Kidney (tissue), 14 donors: ENCODE results near the gene VAMP3. TPM values are rescaled to one million over a fixed set of nuclear protein-coding genes. Genes with fewer than 3 reads are reported as not detected.
A peak's percentile ranks its signal among the peaks of the same experiment; 100 is the strongest.

Source experiments
- DNase-seq, 5 donors: peaks; one replicate each; pipeline ENCODE4 v3.0.0-alpha.2; 2013 to 2020
- FAIRE-seq: peaks from 2 replicates; lab custom pipeline; 2012; peaks lifted over from hg19 to GRCh38; lab: Jason Lieb, UNC
- H3K27ac ChIP-seq, 2 donors: one replicate each; pipeline ENCODE4 v1.7.0; 2013; ENCODE audit warnings: low read depth in 2 of 2, low read length in 2 of 2, inconsistent platforms in 1 of 2
- H3K27me3 ChIP-seq: one replicate; pipeline ENCODE4 v1.7.1; 2013; ENCODE audit warnings: low read length, inconsistent platforms; ENCODE audit not compliant: control insufficient read depth, insufficient read depth
- H3K36me3 ChIP-seq, 3 donors: one replicate each; pipeline versions ENCODE4 v1.7.0 to v1.7.1; 2013; ENCODE audit warnings: low read length in 3 of 3, control low read depth in 1 of 3, inconsistent platforms in 1 of 3; ENCODE audit not compliant: insufficient read depth in 3 of 3, control insufficient read depth in 2 of 3
- H3K4me1 ChIP-seq, 3 donors: one replicate each; pipeline versions ENCODE4 v1.7.0 to v1.7.1; 2013; ENCODE audit warnings: low read length in 3 of 3, inconsistent platforms in 1 of 3, low read depth in 1 of 3; ENCODE audit not compliant: control insufficient read depth in 2 of 3, insufficient read depth in 2 of 3
- H3K4me3 ChIP-seq, 3 donors: one replicate each; pipeline versions ENCODE4 v1.7.0 to v1.8.1; 2013; ENCODE audit warnings: low read length in 3 of 3, control low read depth in 1 of 3, inconsistent platforms in 1 of 3
- H3K9ac ChIP-seq, 3 donors: one replicate each; pipeline versions ENCODE4 v1.7.0 to v1.7.1; 2013; ENCODE audit warnings: low read length in 3 of 3, control low read depth in 1 of 3, inconsistent platforms in 1 of 3
- H3K9me3 ChIP-seq, 3 donors: one replicate each; pipeline versions ENCODE4 v1.7.0 to v1.7.1; 2013; ENCODE audit warnings: low read length in 3 of 3, control low read depth in 1 of 3, inconsistent platforms in 1 of 3; ENCODE audit not compliant: control insufficient read depth in 2 of 3, insufficient read depth in 1 of 3
- CTCF ChIP-seq: IDR thresholded peaks from 3 replicates; pipeline ENCODE4 v1.5.1; 2012; ENCODE audit warnings: mild to moderate bottlenecking, moderate library complexity, borderline replicate concordance; ENCODE audit not compliant: insufficient read depth; ENCODE audit errors: extremely low read depth
- intact Hi-C: fragments of 100-400 bp; cut with DNase I; formaldehyde crosslinking; loops from one replicate; pipeline ENCODE4 v1.11.1; 2022
- polyA plus RNA-seq: library from polyadenylated mRNA; stranded (reverse); fragments of 350-450 nt; fragmentation: Illumina TruSeq; extraction: RNeasy Lipid Tissue Mini Kit (QIAGEN cat#74804); gene quantifications from one replicate; pipeline ENCODE4 v1.2.3, GENCODE V29; 2014; ENCODE audit warnings: low read depth, low replicate concordance; ENCODE audit not compliant: insufficient read depth
- total RNA-seq: library from RNA; stranded (reverse); fragmentation: NEBNext Ultra II Directional; extraction: Animal tissue kit (Norgen Biotek cat#: 25700); gene quantifications from one replicate; pipeline ENCODE4 v1.2.1, GENCODE V29; 2021
- donor health status: control.
- donor health status: control.
- donor health status: control.
- donor health status: control.
- donor health status: control.
- donor health status: DM: yes; HTN: yes; CAD: no.
- donor health status: Normal renal cell carcinoma (clear cell type).

The VAMP3 gene
- total and polyA plus RNA-seq, 2 donors from 2014 or later, result 69.7 to 93.8 TPM

DNA sequence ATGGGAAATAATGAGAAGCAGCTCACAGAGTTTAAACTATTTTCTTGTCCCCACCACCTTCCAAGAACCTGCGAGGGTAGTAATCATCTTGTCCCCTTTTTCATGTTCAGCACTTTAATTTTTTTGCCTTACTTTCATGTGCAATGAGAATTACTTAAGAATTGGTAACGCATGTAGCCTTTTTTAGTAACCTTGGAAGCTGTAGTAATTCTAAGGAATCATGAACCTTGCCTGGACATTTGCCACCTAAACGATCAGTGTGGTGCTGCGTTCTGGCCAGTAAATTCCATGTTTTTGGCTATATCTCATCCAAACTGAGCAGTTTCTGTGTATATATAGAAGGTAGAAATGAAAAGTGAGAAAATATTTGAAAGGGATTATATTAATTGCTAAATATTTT, 3.9 kb upstream of the VAMP3 start:
- H3K4me3 ChIP-seq, result no peak overlapping the region
- intact Hi-C loops, result no loop called here

DNA sequence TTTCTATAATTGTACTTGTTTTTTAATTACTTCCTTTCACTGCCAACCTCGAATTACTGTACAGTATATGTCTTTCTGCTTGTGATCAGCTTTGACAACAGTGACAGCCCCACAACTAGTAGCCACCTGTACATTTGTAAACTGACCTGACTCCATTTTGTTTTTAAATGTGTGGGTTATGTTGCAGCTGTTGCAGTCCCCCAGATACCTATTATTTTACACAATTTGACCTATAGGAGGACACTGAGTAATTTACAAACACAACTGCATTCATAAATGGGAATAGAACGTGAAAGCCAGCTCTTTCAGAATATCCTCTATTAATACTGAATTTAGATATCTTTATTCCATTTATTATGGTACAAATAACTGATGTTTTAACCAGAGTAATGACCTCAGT, 2.5 kb upstream of the VAMP3 start:
- intact Hi-C loops, result no loop called here
- no peak for TF ChIP-seq CTCF
- no peak overlapping the region for H3K9ac ChIP-seq
- H3K27ac ChIP-seq, result no peak overlapping the region
- H3K27me3 ChIP-seq, result no peaks in the 10 kb centered on the region
- no peak for DNase-seq
- no peak overlapping the region for H3K4me3 ChIP-seq
- H3K9me3 ChIP-seq, result no peaks in the 10 kb centered on the region
- no peak for FAIRE-seq
- H3K36me3 ChIP-seq, result peaks cover 0 to 4% (median 0%) of the 10 kb centered on the region in 3 donors
- peaks cover 0 to 8% (median 4%) of the 10 kb centered on the region in 3 donors for H3K4me1 ChIP-seq

More for the DNA sequence above, 3.9 kb upstream of the VAMP3 start:
- no peak for TF ChIP-seq CTCF
- FAIRE-seq (no peak), DNase-seq (no peak)
- Histone ChIP-seq H3K9ac (no peak overlapping the region), H3K27ac (no peak overlapping the region), H3K27me3 (no peaks in the 10 kb centered on the region), H3K36me3 (no peaks in the 10 kb centered on the region), H3K4me1 (peaks cover 0 to 6% (median 2%) of the 10 kb centered on the region in 3 donors), H3K9me3 (no peaks in the 10 kb centered on the region)

- Histone ChIP-seq H3K36me3 (peaks cover 0 to 5% (median 3%) of the 10 kb centered on the region in 3 donors), H3K9me3 (no peaks in the 10 kb centered on the region), H3K27ac (no peak overlapping the region), H3K27me3 (no peaks in the 10 kb centered on the region), H3K4me3 (peak overlapping the region in 2 of 3 donors; percentile 73 to 98), H3K9ac (no peak overlapping the region), H3K4me1 (peaks cover 0 to 8% (median 4%) of the 10 kb centered on the region in 3 donors)
- no peak for FAIRE-seq
- no peak for TF ChIP-seq CTCF
- no peak for DNase-seq
- intact Hi-C loops, result no loop called here
Measured at GRCh38 chr1:7769673-7770412, 1.3 kb upstream of the VAMP3 start.
